Sciatic nerve (tissue), 2 donors: ENCODE measurements around the gene PRDM16. TPM values are rescaled to one million over a fixed set of nuclear protein-coding genes. Genes with fewer than 3 reads are reported as not detected.
A peak's percentile ranks its signal among the peaks of the same experiment; 100 is the strongest.

Experiments
- ATAC-seq: fragments of 200-7000 bp; cut with Tn5 transposase; one replicate; pipeline ENCODE4 v1.9.1; 2020; ENCODE audit warnings: mild to moderate bottlenecking, moderate library complexity
- DNase-seq: peaks from one replicate; pipeline ENCODE4 v3.0.0-alpha.2; 2020; ENCODE audit warnings: low spot score
- intact Hi-C: fragments of 100-400 bp; cut with DNase I; formaldehyde crosslinking; loops from one replicate; pipeline ENCODE4 v1.14.2; 2022
- total RNA-seq: library from RNA; stranded (reverse); fragmentation: NEBNext Ultra II Directional; extraction: Animal tissue kit (Norgen Biotek cat#: 25700); gene quantifications from one replicate; pipeline ENCODE4 v1.2.1, GENCODE V29; 2021
- donor health status: DM: no; HTN: no; CAD: no.
- donor health status: DM: no; HTN: no; CAD: no.

PRDM16 gene
- 31.3 TPM for total RNA-seq

DNA sequence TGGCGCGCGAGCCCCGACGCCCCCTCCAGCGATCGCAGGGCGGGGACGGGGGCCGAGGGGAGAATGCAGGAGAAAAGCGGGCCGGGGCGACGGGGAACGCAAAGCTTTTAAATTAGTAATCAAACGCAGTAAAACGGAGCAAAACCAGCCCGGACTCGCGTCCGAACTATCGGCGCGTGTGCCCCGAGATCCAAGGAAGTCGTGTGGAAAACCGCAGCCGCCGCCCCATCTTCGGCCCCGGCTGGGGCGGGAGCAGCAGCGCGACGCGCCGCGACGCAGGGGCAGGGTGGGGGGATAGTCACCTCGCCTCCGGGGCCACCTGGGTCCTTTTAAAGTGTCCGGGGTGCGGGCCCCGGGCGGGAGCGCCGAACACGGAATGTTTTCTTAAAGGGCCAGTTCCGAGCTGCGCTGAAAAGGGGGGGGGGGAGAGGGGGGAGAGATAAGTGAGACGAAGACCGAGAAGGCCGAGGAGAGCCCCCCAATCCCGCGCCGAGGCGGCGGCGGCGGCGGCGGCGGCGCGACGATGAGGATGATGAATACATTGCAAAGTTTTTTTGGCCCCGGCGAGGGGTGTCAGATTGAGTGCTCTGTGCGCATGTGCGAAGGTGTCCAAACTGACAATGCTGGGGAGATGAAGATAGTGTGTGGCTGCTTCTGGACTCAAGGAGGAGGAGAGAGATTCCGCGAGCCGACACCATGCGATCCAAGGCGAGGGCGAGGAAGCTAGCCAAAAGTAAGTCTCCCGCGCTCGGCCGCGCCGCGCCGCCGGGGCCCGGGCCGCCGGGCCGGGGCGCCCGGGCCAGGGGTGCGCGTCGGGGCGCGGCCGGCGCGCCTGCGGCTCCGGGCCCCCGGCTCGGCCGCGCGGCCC, at the start of gene PRDM16:
Gene PRDM16, plus strand, starts transcription at position 640 of the 868 bp plus-strand sequence. Its CDS starts 57 bp downstream, at position 697.
- DNase-seq (peak; percentile 68), ATAC-seq (no peak)
- intact Hi-C loops = loop anchor here (5.0 kb wide), 1 partner anchor 214 kb away; no protein-coding TSS in a partner anchor

DNA sequence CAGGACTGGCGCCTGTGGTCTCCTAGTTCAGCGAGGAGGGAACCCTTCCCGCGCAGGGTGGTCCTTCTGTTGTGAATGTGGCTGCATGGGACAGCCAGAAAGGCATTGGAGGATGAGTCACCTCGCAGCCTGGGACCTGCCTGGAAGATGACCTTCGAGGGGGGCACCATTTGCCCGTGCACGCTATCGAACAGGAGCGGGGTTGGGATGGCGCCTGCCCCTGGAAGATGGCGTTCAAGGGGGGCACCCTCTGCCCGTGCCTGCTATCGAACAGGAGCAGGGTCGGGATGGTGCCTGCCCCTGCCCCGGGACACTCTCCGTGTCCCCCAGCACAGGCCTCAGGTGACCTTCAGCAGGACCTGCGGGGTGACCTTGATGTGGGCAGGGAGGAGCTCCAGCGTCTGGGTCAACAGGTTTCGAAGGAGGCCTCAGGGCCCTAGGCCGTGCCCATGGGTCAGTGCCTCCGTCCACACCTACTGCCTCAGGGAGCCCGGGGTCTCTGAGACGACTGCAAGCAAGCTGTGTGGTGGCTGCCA, 49.4 kb upstream of the PRDM16 start:
- DNase-seq = no peak
- no peak for ATAC-seq
- intact Hi-C loops = no loop called here

GRCh38 chr1:3020263-3020909, 48.6 kb upstream of the PRDM16 start:
- DNase-seq (no peak), ATAC-seq (no peak)
- intact Hi-C loops = no loop called here

DNA sequence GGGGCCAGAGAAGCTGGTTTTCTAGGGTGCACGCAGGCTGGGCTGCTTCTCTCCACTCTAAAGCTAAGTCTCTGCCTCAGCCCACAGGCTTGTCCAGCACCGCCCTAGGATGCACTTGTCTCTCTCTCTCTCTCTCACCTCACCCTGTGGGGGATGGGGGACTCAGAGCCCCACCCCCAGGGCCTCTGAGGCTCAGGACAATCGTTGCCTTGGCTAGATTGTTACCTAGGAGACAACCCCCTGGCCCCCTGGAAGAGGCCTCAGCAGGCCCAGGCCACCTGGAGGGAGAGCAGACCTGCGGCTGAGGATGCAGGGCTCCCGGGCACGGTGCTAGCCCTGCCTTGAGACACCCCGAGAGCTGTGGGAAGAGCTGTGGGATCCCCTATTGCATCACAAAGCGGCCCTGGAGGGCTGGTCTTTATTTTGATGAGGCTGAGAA, 47.8 kb upstream of the PRDM16 start, which contains the start of gene ACTRT2:
Gene ACTRT2, plus strand, starts transcription at position 235 of the 439 bp plus-strand sequence. CDS start 220 bp downstream, outside the sequence.
- intact Hi-C loops = no loop called here
- ATAC-seq (no peak), DNase-seq (no peak)

DNA sequence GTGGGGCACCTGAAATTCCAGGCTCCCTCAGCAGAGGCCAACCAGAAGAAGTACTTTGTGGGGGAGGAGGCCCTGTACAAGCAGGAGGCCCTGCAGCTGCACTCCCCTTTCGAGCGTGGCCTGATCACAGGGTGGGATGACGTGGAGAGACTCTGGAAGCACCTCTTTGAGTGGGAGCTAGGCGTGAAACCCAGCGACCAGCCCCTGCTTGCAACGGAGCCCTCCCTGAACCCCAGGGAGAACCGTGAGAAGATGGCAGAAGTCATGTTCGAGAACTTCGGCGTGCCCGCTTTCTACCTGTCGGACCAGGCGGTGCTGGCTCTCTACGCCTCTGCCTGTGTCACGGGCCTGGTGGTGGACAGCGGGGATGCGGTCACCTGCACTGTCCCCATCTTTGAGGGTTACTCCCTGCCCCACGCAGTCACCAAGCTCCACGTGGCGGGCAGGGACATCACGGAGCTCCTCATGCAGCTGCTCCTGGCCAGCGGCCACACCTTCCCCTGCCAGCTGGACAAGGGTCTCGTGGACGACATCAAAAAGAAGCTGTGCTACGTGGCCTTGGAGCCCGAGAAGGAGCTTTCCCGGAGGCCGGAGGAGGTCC, 47.1 kb upstream of the PRDM16 start:
- intact Hi-C loops = no loop called here
- DNase-seq (no peak), ATAC-seq (no peak)

DNA sequence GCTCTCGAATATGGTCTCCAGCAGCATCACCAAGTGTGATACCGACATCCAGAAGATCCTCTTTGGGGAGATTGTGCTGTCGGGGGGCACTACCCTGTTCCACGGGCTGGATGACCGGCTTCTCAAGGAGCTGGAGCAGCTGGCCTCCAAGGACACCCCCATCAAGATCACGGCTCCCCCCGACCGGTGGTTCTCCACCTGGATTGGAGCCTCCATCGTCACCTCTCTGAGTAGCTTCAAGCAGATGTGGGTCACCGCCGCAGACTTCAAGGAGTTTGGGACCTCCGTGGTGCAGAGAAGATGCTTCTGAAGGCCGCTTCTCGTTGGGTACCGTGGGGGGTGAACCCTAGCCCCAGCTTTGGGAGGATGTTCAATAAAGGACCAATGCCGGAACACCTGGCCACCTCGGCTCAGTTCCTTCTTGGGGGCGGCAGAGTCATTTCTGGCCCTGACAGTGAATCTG, 46.5 kb upstream of the PRDM16 start:
- intact Hi-C loops = no loop called here
- DNase-seq = peak; percentile 59
- ATAC-seq = no peak

DNA sequence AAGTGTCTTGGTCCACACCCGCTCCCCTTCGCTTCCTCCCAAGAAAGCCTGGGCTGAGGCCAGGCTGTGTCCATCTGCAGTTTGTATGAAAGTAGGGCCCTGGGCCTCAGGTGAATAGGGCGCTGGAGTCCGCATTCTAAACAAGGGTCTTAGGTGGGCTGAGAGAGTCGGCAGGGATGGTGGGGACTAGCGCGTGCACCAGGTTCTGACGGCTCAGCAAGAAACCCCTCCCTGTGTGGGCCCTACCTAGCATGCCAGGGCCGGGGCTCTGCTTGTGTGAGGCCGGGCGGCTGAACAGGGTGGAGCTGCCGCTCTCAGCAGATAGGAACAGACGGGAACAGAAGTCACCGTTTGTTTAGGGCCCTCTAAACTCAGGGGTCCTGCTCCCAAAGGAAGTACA, 46.0 kb upstream of the PRDM16 start:
- ATAC-seq (no peak), DNase-seq (no peak)
- intact Hi-C loops = no loop called here

DNA sequence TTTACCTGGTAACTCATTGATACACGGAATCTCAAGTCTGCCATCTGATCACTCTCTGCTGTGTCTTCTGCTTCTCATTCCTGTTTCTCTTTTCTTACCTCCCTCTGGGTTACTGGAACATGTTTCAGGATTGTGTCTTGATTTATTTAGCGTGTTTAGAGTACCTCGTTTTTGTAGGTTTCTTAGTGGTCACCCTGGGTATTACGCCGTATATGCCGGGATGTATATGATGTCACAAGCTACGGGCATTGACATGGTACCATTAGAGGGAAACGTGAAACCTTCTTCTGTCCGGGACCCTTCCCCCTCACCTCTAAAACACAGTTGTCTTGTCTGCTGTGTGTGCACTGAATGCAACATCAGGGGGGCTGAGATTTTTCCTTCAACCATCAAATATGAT, 45.0 kb upstream of the PRDM16 start:
- ATAC-seq (no peak), DNase-seq (no peak)
- intact Hi-C loops = no loop called here

DNA sequence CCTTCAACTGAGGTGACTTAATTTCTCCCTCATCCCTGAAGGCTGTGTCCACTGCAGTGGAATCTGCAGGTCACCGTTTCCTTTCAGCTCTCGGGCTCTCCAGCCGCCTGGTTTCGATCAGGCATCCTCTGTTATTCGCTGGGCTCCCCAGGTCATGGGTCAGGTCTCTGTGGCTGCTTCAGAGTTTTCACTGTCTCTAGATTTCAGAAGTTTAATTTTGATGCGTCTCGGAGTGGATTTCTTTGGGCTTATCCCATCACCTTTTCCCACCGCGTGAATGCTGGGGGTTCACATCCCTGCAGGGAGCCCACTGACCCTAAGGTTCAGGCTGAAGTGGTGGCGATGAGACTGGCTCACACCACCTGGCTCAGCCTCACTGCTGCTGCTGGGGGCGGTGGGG, 44.4 kb upstream of the PRDM16 start:
- intact Hi-C loops = no loop called here
- no peak for DNase-seq
- ATAC-seq = no peak

DNA sequence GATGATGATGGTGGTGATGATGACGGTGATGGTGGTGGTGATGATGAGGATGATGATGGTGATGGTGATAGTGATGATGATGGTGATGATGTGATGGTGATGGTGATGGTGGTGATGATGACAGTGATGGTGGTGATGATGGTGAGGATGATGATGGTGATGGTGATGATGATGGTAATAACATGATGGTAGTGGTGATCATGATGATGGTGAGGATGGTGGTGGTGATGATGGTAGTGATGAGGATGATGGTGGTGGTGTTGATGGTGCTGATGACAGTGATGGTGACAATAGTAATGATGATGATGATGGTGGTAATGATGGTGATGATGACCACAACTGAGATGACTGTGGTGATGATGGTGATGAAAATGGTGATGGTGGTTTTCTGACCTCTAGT, 42.9 kb upstream of the PRDM16 start:
- DNase-seq = no peak
- ATAC-seq = no peak
- intact Hi-C loops = no loop called here

GRCh38 chr1:3026581-3027391, 42.2 kb upstream of the PRDM16 start:
- DNase-seq (no peak), ATAC-seq (no peak)
- intact Hi-C loops = no loop called here

DNA sequence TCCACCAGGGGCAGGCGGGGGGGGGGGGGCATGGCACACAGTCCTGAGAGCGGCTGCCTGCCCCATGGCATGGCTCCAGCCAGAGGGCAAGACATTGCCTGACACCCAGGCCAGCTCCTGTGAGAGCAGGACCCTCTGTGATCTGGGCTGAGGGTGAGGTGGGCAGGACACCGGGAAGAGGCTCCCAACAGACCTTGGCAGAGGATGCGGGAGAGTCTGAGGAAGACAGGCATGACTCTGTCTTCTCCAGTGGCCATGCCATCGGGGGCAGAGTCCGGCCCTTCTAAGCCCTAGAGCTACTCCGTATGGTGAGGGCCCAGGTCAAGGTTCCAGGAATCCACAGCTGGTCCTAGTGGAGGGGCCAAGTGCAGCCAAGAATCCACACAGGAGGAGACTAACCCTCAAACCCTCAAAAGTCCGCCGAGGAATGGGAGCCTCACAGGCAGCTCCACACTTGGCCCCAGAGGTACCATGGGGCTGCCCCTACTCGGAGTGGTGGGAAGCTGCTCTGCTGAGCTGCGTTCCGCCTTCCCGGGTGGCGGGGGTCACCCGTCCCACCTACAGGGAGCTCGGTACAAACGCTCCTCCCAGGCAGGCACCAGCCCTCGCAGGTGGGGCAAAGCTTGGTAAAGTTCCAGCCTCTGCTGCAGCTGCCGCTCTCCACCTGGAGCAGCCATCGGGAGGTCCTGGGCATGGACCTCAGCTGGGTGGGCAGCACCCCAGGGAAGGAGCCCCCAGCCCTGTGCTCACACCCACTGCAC, 41.2 kb upstream of the PRDM16 start:
- ATAC-seq (no peak), DNase-seq (no peak)
- intact Hi-C loops = no loop called here

GRCh38 chr1:3028531-3029282, 40.3 kb upstream of the PRDM16 start:
- peak; percentile 54 for DNase-seq
- intact Hi-C loops = no loop called here
- no peak for ATAC-seq

DNA sequence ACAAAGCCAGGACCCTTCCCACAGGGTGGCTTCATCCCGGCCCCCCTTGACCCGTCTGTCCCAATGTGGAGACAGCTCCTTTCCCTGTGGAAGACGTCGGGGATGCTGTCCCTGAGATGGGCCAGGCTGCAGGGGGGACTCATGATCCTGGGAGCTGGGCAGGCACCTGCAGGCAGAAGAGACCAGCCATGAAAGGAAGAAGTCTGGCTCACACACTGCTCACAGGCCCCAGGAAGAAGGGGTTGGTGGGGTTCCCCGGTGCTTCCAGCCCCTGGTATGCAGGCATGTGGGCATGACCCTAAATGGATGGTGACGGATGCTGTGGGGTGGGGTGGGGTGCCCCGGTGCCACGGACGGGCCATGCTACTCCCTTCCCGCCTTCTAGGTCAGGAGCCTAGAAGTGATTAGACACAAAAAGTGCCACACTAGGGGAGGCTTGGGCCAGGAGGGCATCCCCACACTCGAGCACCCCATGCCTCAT, 39.5 kb upstream of the PRDM16 start:
- ATAC-seq (no peak), DNase-seq (no peak)

DNA sequence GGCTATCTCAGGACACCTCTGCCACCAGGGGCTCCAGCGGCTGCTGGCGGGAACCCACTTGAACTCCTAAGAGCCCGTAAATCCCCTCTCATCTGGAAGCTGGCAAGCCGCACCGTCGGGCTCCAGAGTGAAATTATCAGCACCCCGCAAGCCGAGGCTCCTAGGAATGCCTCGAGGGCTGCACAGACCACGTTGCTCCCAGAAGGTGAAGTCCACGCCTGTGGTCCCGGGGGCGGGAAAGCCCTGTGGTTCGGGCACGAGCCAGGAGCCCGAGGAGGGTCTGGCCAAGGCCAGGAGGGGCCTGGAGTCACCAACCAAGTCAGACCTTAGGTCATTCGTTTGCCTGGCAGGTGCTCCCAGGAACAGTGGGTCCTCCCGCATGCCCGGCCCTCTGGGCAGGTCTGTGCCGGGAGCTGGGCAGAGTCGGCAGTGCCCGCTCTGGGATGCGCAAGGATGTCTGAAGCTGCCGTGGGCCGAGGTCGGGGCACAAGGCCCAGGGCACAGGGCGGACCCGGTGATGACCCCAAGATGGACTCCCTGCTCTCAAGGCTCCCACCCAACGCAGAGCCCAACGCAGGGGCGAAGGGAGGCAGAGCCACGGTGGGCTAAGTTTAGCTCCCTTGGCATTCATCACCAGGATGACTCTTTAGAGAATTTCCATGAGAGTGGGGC, 38.9 kb upstream of the PRDM16 start:
- ATAC-seq (no peak), DNase-seq (no peak)
- intact Hi-C loops = no loop called here

More for the DNA sequence above, 39.5 kb upstream of the PRDM16 start:
- intact Hi-C loops = no loop called here

- ATAC-seq (no peak), DNase-seq (no peak)
- intact Hi-C loops = no loop called here
These were observed 38.2 kb upstream of the PRDM16 start for GRCh38 chr1:3030663-3031381.
